ENCODE data around the gene ELFN1.

ELFN1 gene

DNA sequence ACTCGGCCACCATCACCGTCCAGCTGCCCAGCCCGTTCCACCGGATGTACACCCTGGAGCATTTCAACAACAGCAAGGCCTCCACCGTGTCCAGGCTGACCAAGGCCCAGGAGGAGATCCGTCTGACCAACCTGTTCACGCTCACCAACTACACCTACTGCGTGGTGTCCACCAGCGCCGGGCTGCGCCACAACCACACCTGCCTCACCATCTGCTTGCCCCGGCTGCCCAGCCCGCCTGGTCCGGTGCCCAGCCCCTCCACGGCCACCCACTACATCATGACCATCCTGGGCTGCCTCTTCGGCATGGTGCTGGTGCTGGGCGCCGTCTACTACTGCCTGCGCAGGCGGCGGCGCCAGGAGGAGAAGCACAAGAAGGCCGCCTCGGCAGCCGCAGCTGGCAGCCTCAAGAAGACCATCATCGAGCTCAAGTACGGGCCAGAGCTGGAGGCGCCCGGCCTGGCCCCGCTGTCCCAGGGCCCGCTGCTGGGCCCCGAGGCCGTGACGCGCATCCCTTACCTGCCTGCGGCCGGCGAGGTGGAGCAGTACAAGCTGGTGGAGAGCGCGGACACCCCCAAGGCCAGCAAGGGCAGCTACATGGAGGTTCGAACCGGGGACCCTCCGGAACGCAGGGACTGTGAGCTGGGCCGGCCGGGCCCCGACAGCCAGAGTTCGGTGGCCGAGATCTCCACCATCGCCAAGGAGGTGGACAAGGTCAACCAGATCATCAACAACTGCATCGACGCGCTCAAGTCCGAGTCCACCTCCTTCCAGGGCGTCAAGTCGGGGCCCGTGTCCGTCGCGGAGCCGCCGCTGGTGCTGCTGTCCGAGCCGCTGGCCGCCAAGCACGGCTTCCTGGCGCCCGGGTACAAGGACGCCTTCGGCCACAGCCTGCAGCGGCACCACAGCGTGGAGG is 75.8 kb downstream of the ELFN1 start:
- DNase-seq = no peak

DNA sequence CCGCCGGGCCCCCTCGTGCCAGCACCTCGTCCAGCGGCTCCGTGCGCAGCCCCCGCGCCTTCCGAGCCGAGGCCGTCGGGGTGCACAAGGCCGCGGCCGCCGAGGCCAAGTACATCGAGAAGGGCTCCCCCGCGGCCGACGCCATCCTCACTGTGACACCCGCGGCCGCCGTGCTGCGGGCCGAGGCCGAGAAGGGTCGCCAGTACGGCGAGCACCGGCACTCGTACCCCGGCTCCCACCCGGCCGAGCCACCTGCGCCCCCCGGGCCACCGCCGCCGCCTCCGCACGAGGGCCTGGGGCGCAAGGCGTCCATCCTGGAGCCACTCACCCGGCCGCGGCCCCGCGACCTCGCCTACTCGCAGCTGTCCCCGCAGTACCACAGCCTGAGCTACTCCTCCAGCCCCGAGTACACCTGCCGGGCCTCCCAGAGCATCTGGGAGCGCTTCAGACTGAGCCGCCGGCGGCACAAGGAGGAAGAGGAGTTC is 76.5 kb downstream of the ELFN1 start:
- DNase-seq = no peak

DNA sequence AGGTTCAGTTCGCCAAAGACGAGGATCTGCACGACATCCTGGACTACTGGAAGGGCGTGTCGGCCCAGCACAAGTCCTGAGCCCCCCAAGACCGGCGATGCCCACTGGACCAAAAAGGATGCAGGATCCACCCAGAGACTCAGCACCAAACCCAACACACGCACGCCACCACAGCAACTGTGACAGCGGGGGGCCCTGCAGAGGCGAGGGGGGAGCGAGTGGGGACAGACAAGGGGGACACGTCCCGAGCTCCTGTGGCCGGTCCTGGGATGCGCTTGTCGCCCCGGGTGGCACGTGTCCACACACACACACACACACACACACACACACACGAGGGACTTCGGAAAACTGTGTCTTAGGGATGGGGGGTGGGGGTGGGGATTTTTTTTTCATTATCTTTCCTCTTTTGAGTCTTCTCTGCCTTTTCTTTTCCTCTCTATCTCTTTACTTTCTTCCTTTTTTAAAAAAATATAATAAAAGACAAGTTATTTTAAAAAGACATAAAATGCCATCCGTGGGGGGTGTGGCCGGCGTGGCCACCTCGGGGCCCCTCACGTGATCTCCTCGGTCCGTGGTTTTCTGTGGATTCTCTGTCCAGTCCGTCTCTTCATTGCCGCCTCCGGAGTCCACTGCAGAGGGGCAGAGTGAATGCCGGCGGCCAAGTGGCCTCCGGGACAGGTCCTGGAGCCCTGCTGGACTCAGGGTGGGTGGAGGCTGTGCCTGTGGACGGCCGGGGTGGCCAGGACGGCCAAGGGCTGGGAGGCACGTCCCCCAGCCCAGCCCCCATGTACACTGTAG is 77.1 kb downstream of the ELFN1 start:
- DNase-seq = no peak

DNA sequence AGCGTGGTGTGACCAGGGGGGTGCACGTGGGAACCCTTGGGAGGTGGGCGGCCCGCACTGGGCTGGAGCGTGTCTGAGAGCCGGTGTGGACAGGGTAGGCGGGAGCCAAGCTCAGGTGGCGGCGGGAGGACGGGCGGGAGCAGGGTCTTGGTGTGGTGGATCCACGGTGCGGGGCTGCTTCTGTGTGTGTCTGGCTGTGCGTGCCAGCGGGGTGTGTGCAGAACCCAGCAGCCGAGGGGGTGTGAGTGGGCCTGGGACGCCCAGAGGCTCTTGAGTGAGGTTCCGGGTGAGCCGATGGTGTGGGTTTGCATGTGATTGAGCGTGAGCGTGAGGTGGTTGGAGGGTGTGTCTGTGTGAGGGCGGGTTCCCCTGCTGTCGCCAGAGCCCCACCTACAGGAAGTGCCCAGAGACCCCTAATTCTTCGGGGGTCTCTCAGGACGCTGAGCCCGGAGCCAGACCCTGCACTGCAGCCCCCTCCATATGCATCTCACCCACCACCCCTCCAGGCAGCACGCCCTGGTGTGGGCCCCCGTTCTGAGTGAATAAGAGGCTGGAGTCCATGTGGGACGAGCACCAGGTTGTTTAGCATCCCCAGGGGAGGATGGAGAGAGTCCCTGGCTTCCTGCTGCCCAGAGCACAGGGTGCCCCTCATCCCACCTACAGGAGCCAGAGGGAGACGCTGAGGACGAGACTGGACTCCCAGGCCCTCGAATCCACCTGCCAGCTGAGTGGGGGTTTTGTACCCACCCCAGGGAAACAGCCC is 78.2 kb downstream of the ELFN1 start:
- DNase-seq = peak; percentile 13

DNA sequence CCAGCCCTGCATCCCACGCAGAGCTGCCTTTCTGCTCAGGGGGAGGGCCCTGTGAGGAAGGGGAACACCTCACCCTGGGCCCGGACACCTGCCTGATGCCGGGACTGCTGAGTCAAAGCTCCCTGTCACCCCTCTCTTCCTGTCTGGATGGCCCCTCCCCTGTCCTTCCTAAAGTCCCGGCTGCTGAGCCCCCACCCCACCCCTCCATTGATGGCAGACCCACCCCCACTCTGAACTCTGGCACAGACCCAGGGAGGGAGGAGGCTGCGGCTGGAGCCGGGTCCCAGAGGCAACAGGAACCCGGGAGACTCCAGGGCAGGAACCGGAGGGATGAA is 78.7 kb downstream of the ELFN1 start:
- no peak for DNase-seq

DNA sequence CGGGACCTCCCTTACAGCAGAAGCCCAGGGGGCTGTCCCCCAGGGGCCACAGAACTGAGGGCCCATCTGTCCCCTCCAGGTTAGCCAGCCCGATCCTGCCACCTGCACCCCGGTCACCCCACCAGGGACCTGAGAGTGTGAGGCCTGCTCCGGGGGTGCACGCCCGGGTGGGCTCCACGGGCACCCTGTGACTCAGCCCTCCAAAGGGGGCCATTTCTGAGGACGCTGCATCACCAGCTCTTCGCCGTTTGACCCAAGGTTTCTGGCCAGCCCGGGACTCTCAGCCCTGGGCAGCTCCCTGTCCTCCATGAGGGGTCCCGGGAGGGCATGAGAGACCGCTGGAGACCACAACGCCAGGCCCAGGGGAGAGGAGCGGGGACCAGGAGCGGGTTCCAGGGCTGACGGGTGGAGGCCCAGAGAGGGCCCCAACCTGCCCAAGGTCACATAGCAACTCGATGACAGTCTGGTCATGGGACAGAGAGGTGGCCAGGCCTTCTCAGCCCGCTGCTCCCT is 79.3 kb downstream of the ELFN1 start:
- DNase-seq = no peak

DNA sequence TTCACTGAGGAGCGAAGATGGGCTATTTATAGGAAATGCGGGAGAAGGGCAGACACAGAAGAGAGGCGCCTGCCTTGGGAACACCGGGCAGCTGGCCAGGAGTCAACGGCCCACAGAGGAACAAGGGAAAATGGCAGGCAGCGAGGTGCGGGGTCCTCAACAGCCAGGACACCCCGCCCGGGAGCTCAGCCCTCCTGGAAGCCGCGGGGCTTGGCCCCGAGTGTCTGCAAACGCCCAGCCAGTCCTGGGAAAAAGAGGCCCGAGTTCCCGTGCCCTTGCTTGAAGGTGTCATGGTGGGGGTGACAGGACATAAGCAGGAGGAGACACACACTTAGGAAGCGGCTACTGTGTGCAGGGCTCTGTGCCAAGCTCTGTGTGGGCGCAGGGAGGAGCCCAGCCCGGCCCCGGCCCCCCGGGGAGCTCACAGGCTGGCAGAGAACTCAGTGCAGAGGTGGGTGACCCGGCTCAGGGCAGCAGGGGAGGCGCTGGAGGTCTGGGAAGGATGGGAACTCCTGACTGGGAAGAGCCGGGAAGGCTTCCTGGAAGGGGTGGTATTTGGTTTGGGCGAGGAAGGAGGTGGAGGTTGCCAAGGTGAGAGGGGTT is 79.9 kb downstream of the ELFN1 start:
- DNase-seq = no peak

DNA sequence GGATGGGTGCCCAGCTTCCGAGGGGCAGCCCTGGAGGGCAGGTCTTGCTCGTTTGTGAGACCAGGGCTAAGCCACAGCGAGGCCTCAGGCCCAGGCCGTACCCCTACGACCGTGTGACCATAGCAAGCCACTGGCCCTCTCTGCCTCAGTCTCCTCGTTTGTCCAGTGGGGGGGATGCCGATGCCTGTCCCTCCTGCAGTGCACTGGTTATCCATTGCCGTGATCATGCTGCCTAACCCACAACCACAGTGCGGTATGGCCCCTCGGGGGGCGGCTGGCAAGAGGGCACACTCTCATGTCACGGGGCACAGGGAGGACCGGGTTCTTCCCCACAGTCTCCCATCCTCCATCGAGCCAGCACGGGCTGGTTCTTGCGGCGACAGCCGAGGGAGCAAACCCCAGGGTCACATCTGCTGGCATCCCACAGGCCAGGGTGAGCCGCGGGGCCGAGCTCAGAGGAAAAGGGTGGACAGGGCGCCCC is 80.5 kb downstream of the ELFN1 start:
- no peak for DNase-seq

DNA sequence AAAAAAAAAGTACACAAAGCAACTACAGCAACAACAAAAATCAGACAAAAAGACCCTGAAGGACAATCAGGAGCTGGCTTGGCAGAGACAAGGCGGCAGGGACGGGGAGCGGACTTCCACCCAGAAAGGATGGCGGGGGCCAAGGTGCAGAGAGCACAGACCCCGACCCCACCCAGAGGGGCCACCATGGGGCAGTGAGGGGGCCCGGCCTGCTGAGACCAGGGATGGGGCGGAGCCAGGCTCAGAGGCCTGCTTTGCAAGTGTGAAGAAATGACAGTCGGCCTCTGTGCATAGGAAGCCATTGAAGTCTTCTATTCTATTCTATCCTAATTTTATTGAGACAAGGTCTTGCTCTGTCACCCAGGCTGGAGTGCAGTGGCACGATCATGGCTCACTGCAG is 82.0 kb downstream of the ELFN1 start:
- DNase-seq = no peak

DNA sequence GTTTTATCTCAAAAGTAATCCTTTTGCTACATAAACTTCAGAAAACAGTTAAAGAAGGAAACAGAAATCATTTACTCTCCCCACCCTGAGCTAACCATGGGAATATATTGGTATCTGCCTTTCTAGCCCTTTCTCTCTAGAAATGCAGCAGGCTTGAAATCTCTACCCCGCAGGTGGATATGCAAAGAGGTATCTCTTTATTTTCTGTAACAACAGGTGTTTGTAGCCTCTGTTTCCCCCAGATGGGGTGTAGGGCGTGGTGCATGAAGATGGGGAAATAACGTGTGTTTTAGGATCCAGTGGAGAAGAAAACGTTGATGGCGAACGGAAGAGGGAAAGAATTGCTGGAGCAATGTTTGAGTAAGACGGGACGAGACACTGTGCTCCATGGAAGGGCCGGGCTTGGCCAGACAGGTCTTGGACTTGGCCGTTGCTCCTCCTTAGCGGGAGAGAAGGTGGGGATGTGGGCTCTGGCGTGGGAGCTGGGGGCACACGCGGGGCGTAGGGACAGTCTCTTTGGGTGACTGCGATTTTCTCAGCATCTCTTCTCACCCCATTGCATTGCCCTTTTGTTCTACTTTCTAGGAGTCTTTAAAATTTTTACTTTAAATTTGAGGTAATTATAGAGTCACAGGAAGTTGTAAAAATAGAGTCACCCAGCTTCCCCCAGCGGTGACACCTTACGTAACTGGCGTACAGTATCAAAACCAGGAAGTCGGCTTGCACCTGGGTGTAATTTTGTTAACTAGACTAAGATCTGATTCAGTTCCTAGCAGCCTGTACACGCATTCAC is 82.9 kb downstream of the ELFN1 start:
- peak; percentile 40 for DNase-seq

DNA sequence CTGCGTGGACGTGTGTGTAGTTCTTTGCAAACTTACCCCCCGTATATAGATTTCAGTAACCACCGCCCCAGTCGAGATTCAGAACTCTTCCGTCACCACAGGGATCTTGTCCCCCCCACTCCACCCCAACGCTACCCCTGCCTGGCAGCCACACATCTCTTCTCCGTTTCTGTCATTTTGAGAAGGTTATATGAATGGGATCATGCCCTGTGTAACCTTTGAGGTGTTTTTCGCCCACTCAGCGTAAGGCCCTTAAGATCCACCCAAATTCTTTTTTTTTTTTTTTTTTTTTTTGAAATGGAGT is 83.4 kb downstream of the ELFN1 start:
- DNase-seq = no peak

DNA sequence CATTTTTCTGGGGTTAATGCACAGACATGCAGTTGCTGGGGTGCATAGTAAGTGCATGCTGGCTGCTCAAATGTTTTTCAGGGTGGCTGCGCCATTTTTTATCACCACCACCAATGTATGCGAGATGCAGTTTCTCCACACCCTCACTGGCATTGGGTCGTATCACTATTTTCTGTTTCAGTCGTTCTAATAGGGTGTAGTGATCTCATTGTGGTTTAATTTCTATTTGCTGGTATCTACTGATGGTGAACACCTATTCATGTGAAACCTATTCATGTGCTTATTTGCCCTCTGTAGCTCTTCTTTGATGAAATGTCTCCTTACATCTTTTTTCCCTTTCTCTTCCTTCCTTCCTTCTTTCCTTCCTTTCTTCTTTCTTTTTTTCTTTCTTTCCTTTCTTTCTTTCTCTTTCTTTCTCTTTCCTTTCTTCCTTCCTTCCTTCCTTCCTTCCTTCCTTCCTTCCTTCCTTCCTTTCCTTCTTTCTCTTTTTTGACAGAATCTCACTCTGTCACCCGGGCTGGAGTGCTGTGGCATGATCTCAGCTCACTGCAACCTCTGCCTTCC is 84.3 kb downstream of the ELFN1 start:
- no peak for DNase-seq

DNA sequence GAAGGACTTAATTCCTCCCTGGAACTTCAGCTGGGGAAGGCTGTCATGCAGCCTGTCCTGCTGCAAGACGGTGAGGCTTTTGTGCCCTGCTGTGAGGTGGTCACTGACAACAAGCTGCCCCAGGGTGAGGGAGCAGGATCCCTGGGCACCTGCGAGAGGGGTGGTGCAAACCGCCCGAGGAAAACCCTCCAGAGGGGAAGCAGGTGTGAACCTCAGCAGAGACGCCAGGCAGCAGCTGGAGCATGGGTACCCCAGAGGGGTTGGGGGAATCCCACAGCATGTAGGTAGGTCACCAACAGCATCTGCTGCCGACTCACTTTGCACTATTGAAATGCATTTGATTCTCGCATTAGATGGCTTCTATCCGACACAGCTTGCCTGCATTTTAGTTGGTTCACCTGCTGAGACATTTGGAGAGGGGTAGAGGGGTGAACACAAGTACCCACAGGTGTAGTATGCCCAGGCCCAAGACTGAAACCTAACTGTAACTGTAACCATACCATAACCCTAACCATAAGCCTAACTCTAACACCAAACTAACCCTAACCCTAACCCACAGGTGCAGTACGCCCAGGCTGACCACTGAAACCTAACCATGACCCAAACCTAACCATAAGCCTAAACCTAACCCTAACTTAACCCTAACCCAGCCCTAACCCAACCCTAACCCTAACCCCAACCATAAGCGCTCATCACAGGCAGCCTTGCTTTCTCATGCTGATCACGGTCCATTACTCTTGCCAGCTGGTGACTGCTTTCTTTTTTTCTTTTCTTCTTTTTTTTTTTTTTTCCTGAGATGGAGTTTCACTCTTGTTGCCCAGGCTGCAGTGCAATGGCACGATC is 85.9 kb downstream of the ELFN1 start:
- no peak for DNase-seq

DNA sequence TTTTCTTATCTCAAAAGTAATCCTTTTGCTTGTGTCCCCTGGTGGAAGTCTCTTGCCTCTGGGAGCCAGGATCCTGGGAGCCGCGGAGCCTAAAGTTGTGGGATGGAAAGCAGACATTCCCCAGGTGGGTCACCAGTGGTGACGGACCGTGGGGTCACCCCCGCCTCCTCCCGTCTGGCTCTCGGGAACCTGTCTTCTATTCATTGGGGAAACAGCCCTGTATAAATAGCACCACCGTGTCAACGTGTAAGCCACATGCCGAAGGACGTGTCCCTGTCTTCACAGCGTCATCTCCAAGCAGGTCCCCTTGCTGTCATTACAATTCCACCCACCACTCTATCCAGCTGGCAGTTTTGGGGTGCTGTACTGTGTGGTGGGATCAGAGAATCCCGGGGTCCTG is 87.5 kb downstream of the ELFN1 start:
- DNase-seq = no peak

DNA sequence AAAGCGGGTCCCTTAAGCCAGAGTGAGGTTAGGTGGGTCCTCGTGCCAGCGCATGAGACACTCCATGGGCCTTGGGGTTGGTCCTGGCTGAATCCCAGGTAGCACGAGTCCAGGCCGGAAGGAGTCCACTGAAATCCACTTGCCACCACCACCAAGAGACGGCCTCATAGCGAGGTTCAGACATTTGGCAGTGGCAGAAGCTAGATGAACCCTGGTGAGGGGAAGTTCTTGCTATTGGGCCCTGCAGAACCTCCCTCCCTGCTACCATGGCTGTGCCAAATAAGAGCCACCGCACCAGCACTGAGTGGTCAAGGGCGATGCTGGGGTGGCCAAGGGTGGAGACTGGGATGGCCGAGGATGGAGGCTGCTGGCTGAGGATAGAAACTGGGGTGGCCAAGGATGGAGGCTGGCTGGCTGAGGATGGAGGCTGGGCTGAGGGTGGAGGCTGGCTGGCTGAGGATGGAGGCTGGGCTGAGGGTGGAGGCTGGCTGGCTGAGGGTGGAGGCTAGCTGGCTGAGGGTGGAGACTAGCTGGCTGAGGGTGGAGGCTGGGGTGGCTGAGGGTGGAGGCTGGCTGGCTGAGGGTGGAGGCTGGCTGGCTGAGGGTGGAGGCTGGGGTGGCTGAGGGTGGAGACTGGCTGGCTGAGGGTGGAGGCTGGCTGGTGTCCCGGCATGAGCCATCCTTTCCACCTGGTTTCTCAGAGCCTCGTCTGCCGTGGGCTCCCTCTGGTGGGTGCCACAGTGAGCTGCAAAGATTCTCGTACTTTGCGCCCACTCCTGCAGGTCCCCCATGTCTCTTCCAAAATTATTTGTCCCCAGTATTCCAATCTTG is 88.2 kb downstream of the ELFN1 start:
- peak; percentile 70 for DNase-seq

DNA sequence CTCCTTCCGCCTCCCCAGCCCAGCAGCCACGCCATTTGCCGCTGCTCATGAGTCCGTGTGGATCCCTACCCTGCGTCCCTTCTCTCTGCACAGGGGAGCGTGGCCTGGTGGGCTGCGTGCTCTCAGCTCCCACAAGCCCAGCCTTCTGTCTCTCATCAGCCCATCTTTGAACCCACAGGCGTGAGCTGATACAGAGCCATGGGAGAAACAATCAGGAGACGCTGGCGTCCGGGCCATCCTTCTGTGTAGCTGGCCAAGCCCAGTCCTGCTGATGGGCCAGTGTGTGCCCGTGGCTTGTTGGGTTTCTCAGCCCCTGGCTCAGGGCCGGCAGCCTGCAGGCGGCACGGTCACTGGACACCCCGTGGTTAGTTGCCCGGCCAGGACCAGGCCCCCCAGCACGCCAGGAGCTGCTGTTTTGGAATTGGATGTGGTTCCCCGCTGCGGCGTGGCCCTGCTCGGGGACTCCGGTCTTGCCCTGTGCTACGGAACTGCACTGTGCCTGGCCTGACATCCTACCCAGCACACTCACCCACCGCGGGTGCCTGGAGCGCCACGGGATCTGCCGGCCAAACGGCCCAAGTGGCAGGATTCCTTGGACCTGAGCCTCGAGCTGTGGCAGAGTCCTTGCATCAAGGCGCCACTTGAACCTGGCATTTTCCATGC is 88.9 kb downstream of the ELFN1 start:
- DNase-seq = no peak

DNA sequence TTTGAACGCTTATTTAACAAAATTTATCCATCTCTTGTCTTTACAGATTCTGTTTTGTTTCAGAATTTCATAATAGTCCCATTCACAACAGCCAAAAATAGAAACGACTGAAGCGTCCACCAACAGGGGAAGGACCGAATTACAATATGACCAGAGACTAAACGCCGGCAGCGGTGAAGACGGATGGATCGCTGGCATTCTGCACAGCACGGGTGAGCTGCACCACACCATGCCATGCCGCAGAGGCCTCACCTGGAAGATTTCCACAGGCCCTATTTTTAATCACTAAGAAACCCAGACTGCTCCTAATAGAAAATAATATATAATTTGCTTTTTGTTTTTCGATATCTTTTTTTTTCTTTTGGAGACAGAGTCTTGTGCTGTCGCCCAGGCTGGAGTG is 91.0 kb downstream of the ELFN1 start:
- DNase-seq = no peak

DNA sequence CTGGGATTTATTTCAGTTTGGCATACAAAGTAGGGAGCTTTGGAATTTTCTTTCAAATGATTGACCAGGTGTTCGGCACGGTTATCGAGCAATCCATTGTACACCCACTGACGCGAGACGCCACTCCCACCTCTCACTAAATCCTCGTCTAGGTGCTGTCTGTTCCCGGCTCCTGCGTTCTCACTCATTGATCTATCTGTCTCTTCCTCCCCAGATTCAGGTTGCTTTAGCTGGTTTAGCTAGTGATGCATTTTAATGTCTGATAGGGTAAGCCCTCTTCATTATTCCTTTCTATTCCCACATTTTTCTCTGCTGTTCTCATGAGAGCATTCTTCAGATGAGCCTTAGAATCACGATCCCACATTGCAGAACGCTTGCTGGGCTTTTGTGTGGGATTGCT is 91.7 kb downstream of the ELFN1 start:
- no peak for DNase-seq

Data from hematopoietic multipotent progenitor cell treated with erythropoietin and hydrocortisone succinate and interleukin-3 and kit ligand, for 4 days (in vitro differentiated cells).